ENCODE measurements around the gene FIGNL2. TPM values are rescaled to one million over a fixed set of nuclear protein-coding genes. Genes with fewer than 3 reads are reported as not detected.

The FIGNL2 gene
- total RNA-seq, 1 experiment from 2014 or later: 0.27 TPM

- Histone ChIP-seq H3K36me3 (ENCODE audit: control insufficient read depth in 1 of 2, insufficient read depth in 2 of 2, low read length in 2 of 2) (no peaks in the 10 kb centered on the region), H3K9me2 (ENCODE audit: insufficient read depth) (no peaks in the 10 kb centered on the region), H2AFZ (ENCODE audit: low read depth, low read length, poor library complexity, severe bottlenecking) (no peak overlapping the region), H3K27ac (ENCODE audit: low read depth, low read length) (no peak overlapping the region), H3K9ac (ENCODE audit: low read length) (no peak overlapping the region), H3K79me2 (ENCODE audit: insufficient read depth, low read length) (no peaks in the 10 kb centered on the region), H3K4me2 (ENCODE audit: low read length) (no peak overlapping the region), H4K20me1 (ENCODE audit: insufficient read depth) (no peaks in the 10 kb centered on the region), H3K4me3 (replicated peaks in 1 of 2; ENCODE audit: low read depth in 1 of 2, low read length in 2 of 2) (no peak overlapping the region), H3K4me1 (ENCODE audit: control insufficient read depth in 1 of 2, insufficient read depth in 2 of 2, low read length in 2 of 2) (peaks cover 0 to 4% of the 10 kb centered on the region in 2 experiments; a peak in 2 of 4 replicates), H3K9me3 (ENCODE audit: control insufficient read depth in 1 of 2, insufficient read depth in 1 of 2, low read depth in 1 of 2, low read length in 2 of 2) (no peaks in the 10 kb centered on the region), H3K27me3 (ENCODE audit: insufficient read depth, low read length) (no peaks in the 10 kb centered on the region)
- ATAC-seq (no peak), DNase-seq (ENCODE audit: low read depth, low spot score) (no peak)
- ChIA-PET RAD21 (ENCODE audit: low non-redundant PET in 1 of 2, low total read pairs in 2 of 2, uncharacterized antibody in 2 of 2, unreplicated experiment in 2 of 2) (no interaction called here), POLR2A (no interaction called here), CTCF (interaction anchor here (1.7 kb wide), 1 partner anchor 26 kb away, joined by 5 read pairs; no protein-coding TSS in a partner anchor)
- TF ChIP-seq TCF7L2 (IDR thresholded peaks at IDR 0.05; ENCODE audit: borderline replicate concordance, extremely low read depth, insufficient read depth, insufficient read length) (no peak), YY1 (IDR thresholded peaks at IDR 0.05; ENCODE audit: extremely low read depth, insufficient replicate concordance, low read depth, low read length) (no peak), SP1 (IDR thresholded peaks at IDR 0.05; ENCODE audit: low read depth) (no peak), FOSL1 (IDR thresholded peaks at IDR 0.05; ENCODE audit: low read depth) (no peak), SRF (IDR thresholded peaks at IDR 0.05; ENCODE audit: low read depth) (no peak), ATF3 (IDR thresholded peaks at IDR 0.05) (no peak), SIN3A (IDR thresholded peaks at IDR 0.05; ENCODE audit: low read depth) (no peak), CBX3 (IDR thresholded peaks at IDR 0.05; ENCODE audit: low read depth) (no peak), RAD21 (IDR thresholded peaks at IDR 0.05; ENCODE audit: low read depth) (no peak), ZBTB33 (IDR thresholded peaks at IDR 0.05; ENCODE audit: extremely low read depth, insufficient replicate concordance, low read length) (no peak), CEBPB (IDR thresholded peaks at IDR 0.05; ENCODE audit: low read depth) (no peak), REST (IDR thresholded peaks at IDR 0.05; ENCODE audit: low read depth) (no peak), EZH2phosphoT487 (IDR thresholded peaks at IDR 0.05; ENCODE audit: borderline replicate concordance) (no peak), POLR2A (IDR thresholded peaks at IDR 0.05; ENCODE audit: borderline replicate concordance, extremely low read depth, insufficient read depth, insufficient read length) (no peak), POLR2AphosphoS5 (IDR thresholded peaks at IDR 0.05; ENCODE audit: low read depth, low read length) (no peak)
- TF ChIP-seq, protein P1, sequence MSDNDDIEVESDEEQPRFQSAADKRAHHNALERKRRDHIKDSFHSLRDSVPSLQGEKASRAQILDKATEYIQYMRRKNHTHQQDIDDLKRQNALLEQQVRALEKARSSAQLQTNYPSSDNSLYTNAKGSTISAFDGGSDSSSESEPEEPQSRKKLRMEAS (IDR thresholded peaks at IDR 0.05): no peak
- intact Hi-C loops (cut with micrococcal nuclease): no loop called here
- BruUV-seq (replicated peaks): no TSS peak
Observed at GRCh38 chr12:51850081-51850964, 1.8 kb upstream of the FIGNL2 start.
